Measurements from ENCODE around the gene MUC4.
"Not testable (repeated sequence)": the region's sequence is repeated elsewhere in the genome, so short reads cannot be mapped to it uniquely, and the experiment has no call there.

The MUC4 gene

GRCh38 chr3:195781236-195781635 lies 30.5 kb downstream of the MUC4 start:
- DNase-seq (ENCODE audit: low read depth) = not testable (repeated sequence)

- DNase-seq (ENCODE audit: low read depth) = no peak
Measured at GRCh38 chr3:195777975-195778374, 33.8 kb downstream of the MUC4 start.

GRCh38 chr3:195774917-195775316 lies 36.8 kb downstream of the MUC4 start:
- DNase-seq (ENCODE audit: low read depth) = no peak

DNA sequence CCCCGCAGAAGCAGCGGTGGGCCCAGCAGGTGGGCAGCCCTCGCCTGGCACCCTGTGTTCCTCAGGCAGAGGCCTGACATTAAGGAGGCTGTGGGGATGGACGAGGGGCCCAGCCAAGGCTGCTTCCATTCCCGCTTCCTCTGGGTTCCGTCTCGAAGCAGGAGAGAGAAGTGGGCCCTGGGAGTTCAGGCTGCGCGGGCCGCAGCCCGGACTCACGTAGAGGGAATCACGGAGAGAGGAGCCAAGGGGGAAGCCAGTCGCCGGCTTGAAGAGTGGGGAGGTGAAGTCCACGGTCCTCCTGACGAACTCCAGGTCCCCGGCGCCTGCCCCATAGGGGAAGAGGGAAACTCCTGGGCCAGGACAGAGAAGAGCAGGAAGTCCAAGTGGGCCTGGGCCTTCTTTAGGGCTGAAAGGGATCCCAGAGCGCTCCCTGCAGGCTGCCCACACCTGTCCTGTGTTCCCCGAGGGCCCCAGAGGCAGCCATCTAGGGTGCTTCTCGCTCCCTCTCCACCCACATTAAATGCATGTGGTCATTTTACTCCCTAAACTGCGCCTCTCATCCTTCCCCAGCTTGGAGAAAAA lies 37.7 kb downstream of the MUC4 start:
- DNase-seq (ENCODE audit: low read depth) = no peak

DNA sequence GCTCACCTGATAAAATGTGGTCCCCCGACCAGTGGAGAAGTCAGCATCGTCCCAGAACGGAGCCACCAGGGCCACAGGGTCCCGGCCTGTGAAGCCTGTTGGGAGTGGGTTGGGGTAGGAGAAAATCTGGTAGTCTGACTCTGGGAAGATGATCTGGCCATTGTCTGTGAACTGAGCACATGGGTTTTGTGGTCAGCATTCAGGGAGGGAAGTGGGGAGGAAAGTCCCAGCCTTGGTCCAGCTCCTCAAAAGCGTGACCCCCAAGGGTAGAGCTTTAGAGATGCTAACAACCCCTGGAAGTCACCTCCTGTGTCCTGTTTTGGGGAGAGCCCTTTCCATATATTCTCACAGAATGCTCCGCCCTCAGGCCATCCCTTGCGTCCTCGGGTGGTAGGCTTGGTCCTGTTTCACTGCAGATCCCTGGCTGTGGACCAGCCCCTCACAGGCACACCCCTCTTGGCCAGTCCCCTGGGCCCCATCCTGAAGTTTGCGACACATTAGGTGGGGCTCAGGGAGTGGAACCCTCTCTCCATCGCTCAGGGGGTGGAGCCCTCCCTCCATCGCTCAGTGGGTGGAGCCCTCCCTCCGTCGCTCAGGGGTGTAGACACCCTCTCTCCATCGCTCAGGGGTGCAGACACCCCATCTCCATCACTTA lies 40.0 kb downstream of the MUC4 start:
- no peak for DNase-seq (ENCODE audit: low read depth)

DNA sequence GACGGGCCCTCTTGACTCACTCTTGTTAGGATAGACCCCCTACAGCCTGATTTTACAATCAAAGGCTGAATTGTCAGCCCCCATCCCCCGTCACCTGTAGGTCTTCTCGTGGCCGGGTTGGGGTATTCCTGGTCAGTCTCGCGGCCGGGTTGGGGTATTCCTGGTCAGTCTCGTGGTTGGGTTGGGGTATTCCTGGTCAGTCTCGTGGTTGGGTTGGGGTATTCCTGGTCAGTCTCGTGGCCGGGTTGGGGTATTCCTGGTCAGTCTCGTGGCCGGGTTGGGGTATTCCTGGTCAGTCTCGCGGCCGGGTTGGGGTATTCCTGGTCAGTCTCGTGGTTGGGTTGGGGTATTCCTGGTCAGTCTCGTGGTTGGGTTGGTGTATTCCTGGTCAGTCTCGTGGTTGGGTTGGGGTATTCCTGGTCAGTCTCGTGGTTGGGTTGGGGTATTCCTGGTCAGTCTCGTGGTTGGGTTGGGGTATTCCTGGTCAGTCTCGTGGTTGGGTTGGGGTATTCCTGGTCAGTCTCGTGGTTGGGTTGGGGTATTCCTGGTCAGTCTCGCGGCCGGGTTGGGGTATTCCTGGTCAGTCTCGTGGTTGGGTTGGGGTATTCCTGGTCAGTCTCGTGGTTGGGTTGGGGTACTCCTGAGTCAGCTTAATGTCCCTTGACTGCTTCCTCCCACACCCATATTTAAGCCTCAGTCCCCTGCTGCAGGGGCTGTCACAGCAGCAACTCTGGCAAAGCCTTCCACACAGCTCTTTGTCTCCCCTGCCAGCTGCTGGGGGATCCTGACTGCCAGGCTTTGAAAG lies 40.7 kb downstream of the MUC4 start:
- DNase-seq (ENCODE audit: low read depth) = not testable (repeated sequence)

DNA sequence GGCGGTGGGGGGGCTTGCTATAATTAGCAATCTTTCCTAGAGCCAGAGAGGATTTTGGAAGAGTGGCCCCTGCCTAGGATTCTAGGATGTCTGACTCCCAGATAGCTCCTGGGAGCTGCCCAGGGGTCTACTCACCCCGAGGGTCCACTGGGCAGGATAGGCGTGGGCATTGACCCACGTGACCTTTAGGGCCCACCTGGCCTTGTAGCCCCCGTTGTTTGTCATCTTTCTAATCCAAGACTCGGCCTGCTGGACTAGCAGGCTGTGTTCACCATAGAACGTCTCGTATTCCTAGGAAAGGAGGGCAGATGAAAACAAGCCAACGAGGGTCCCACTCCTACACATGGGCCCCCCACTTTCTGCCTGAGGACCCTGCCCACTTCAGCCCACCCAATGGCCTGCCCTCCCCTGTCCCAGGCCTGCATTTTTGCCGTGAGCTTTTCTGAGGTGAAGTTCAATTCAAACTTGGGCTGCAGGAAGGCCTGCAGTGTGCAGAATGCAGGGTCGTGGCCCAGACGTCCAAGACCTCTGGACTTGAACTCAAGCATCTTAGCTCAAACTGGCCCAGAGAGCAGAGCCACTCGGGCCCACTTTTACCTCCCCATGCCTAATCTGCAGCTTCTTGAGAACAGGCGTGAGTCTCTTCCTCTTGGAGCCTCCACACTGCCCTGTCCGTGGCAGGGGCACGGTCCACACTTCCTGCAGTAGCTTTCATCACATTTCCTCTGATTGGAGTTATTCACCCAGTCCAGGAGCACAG lies 41.5 kb downstream of the MUC4 start:
- DNase-seq (ENCODE audit: low read depth) = no peak

DNA sequence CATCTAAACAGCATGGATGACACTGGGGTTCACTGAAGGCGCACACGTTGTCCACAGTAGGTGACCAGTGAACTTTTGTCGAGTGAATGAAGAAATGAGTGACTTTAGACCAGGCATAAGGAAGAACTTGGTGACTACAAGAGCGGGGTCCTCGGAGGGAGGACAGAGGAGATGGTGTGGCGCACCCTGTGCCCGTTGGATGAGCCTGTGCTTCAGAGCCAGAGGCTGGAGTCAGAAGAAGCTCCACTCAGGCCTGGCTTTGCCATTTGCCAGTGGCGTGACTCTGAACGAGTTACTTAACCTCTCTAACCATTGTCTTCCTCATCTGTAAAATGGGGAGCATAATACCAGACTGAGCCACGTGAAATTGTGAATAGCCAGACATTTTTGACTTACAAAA lies 42.2 kb downstream of the MUC4 start:
- DNase-seq (ENCODE audit: low read depth) = no peak

DNA sequence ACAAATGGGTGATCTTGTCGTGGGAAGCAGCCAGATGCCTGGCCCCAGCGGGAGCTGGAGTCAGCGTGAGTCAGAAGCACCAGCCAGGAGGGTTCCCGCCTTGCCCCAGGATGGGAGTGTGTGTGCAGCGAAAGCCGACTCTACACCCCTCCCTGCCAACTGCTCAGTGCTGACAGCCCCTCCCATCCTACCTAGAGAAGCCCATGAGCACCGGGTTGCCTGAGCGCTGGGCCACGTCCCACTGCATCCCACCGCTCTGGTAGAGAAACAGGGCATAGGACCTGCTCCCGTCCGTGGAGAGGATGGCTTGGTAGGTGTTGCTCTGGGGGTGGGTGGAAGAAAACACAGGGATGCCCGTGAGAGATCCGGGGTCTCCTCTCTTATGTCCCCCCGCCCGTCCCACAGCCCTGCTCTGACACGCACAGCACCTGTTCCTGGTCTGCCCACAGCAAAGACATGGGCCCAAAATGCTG lies 42.9 kb downstream of the MUC4 start:
- no peak for DNase-seq (ENCODE audit: low read depth)

DNA sequence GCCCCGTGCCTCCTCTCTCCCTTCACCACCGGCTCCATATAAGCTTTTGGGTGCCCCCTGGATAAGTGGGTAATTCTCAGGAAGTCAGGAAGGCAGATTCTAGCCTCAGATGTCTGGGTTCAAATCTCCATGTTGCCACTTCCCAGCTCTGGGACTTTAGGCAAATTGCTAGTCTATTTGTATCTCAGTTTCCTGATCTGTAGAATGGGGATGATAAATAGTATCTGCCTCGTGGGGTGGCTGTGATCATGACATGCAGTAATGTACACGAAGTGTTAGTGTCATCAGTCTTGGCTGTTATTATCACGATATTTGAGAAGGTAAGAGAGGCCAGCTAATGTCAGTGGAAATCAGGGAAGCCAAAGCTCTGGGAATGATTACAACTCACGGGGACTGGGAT lies 43.3 kb downstream of the MUC4 start:
- no peak for DNase-seq (ENCODE audit: low read depth)

- DNase-seq (ENCODE audit: low read depth) = no peak
Measured at GRCh38 chr3:195767792-195768191, 43.9 kb downstream of the MUC4 start.

DNA sequence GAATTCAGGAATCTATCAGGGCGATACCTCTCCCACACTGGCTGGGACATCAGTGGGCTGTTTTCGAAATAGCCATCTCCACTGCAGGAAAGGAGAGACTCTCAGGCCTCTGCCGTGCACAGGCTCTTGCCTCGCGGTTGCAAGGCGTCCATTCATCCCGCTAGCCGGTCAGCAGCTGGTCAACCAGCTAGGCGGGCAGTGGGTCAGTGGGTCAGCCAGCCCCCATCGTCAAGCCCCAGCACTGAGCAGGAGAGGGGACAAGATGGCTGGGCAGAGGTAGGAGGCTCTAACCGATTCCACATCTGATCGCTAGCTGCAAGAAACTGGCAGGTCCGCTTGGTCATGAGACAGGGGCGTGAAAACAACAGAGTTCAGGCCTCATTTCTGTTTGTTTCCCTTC lies 45.1 kb downstream of the MUC4 start:
- DNase-seq (ENCODE audit: low read depth) = no peak

- no peak for DNase-seq (ENCODE audit: low read depth)
Measured at GRCh38 chr3:195764961-195765706, 46.6 kb downstream of the MUC4 start.

- no peak for DNase-seq (ENCODE audit: low read depth)
Measured at GRCh38 chr3:195763843-195764825, 47.6 kb downstream of the MUC4 start.

DNA sequence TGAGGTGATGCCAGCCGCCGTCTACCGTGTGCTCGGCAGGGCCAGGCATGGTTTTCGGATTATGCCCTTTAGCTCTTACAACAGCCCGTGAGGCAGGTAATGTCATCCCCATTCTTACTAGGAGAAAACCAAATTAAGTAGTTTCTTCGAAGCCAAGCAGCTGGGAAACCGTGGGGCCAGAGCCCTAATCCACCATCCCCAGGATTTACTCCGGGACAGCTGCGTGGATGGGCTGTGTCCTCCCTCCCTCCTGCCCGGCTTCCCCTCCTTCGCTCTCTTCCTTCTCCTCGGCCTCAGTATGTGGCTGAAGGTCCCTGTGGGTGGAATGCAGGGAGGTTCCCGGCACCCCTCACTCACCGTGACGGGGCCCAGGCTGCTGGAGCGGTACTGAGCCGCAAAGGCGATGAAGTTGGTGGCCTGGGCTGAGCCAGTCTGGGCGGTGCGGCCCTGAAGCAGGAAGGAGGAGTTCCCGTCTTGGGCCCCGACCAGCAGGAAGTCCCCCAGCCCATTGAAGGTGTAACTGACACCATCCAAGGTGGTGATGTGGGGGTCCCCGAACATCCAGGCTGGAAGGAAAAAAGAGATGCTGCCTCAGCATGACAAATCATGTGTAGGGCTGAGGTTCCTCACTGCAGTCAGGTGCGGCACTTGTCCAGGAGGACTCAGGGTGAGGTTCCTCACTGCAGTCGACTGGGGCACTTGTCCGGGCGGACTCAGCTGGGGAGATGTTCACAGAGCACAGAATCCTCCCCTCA lies 48.5 kb downstream of the MUC4 start:
- DNase-seq (ENCODE audit: low read depth) = no peak

DNA sequence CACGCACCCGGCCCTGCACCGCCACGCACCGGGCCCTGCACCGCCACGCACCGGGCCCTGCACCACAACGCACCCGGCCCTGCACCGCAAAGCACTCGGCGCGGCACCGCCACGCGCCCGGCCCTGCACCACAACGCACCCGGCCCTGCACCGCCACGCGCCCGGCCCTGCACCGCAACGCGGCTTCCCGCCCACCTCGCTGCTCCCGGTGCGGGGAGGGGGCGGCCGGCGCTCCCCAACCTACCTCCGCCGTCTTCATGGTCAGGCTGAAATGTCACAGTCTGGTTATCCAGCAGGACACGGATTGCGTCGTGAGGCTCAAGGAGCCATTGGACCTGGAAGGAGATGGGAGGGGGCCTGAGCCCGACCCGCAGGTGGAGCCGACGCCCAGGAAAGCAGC lies 49.1 kb downstream of the MUC4 start:
- no peak for DNase-seq (ENCODE audit: low read depth)

DNA sequence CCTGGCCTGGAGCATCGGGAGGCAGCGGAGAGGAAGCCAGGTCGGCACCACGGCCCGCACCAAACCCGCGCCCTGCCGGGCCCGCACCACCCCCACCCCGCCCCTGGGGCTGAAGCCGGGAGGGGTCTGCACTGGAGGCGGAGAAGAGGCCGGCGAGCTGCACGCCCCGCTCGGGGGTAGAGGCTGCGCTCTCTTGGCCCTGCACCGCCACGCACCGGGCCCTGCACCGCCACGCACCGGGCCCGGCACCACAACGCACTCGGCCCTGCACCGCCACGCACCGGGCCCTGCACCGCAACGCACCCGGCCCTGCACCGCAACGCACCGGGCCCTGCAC lies 49.5 kb downstream of the MUC4 start:
- no peak for DNase-seq (ENCODE audit: low read depth)

DNA sequence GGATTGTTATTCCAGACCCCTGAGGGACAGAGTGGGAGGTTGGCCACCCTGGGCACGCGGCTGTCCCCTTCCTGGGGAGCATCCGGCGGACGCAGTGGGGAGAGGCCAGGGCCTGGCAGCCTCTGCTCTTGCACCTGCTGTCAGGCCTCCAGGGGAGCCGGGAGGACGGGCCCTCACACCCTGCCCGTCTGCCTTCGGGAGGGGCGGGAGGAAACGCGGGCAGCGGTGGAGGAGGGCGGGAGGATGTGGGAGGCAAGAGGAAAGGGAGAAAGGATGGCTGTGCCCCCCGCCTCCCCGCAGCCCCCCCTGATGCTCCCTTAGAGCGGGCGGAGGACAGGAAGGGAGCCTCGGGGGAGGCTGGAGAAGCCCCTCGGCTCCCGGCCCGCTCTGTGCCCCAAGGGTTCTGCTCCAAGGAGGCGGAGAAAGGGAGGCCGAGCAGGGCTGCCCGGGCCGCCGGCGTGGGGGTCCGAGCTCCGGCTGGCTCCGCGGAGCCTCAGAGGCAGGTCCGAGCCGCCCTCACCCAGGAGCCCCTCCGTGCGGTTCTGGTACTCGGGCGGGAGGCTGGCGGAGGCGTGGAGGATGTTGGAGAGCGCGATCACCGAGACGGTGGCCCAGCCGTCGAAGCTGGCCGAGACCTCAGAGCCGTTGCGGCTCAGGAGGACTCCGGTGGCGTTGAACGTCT lies 50.0 kb downstream of the MUC4 start:
- no peak for DNase-seq (ENCODE audit: low read depth)

GRCh38 chr3:195761123-195761566 lies 50.6 kb downstream of the MUC4 start:
- DNase-seq (ENCODE audit: low read depth) = no peak

All from stimulated activated CD8-positive, alpha-beta memory T cell treated with anti-CD3 and anti-CD28 coated beads, Interleukin-12 subunit alpha, Interleukin-12 subunit beta, amount 100 ng/mL, for 4 hours (primary cell).